ENCODE measurements around the gene AHSG.

The AHSG gene

GRCh38 chr3:186592682-186593081 is 20.2 kb upstream of the AHSG start:
- no peak for DNase-seq (ENCODE audit: low read depth in 2 of 2)

GRCh38 chr3:186593862-186594261 is 19.0 kb upstream of the AHSG start:
- DNase-seq (ENCODE audit: low read depth in 2 of 2): no peak

- DNase-seq (ENCODE audit: low read depth in 2 of 2): no peak
Measured at GRCh38 chr3:186594591-186595113, 18.2 kb upstream of the AHSG start.

GRCh38 chr3:186596568-186597287 is 16.1 kb upstream of the AHSG start:
- DNase-seq (ENCODE audit: low read depth in 2 of 2): no peak

- no peak for DNase-seq (ENCODE audit: low read depth in 2 of 2)
Measured at GRCh38 chr3:186598108-186598784, 14.6 kb upstream of the AHSG start.

- no peak for DNase-seq (ENCODE audit: low read depth in 2 of 2)
Measured at GRCh38 chr3:186598794-186599141, 14.1 kb upstream of the AHSG start.

GRCh38 chr3:186599142-186599784 is 13.6 kb upstream of the AHSG start:
- DNase-seq (ENCODE audit: low read depth in 2 of 2): no peak

- no peak for DNase-seq (ENCODE audit: low read depth in 2 of 2)
Measured at GRCh38 chr3:186599785-186600166, 13.1 kb upstream of the AHSG start.

- no peak for DNase-seq (ENCODE audit: low read depth in 2 of 2)
Measured at GRCh38 chr3:186600896-186601295, 12.0 kb upstream of the AHSG start.

- no peak for DNase-seq (ENCODE audit: low read depth in 2 of 2)
Measured at GRCh38 chr3:186603159-186603558, 9.7 kb upstream of the AHSG start.

- no peak for DNase-seq (ENCODE audit: low read depth in 2 of 2)
Measured at GRCh38 chr3:186605078-186605477, 7.8 kb upstream of the AHSG start.

GRCh38 chr3:186605561-186606545 is 7.0 kb upstream of the AHSG start:
- DNase-seq (ENCODE audit: low read depth in 2 of 2): no peak

- no peak for DNase-seq (ENCODE audit: low read depth in 2 of 2)
Measured at GRCh38 chr3:186608624-186609215, 4.1 kb upstream of the AHSG start.

GRCh38 chr3:186609247-186609868 is 3.5 kb upstream of the AHSG start:
- DNase-seq (ENCODE audit: low read depth in 2 of 2): no peak

- DNase-seq (ENCODE audit: low read depth in 2 of 2): no peak
Measured at GRCh38 chr3:186612065-186612464, 795 bp upstream of the AHSG start.

GRCh38 chr3:186613637-186614265 is 891 bp downstream of the AHSG start:
- no peak for DNase-seq (ENCODE audit: low read depth in 2 of 2)

GRCh38 chr3:186614266-186614596 is 1.4 kb downstream of the AHSG start:
- no peak for DNase-seq (ENCODE audit: low read depth in 2 of 2)

GRCh38 chr3:186614597-186615483 is 2.0 kb downstream of the AHSG start:
- DNase-seq (ENCODE audit: low read depth in 2 of 2): peak; percentile 38 to 55

- DNase-seq (ENCODE audit: low read depth in 2 of 2): no peak
Measured at GRCh38 chr3:186616299-186616617, 3.4 kb downstream of the AHSG start.
